ENCODE data around the gene DLD. TPM values are rescaled to one million over a fixed set of nuclear protein-coding genes. Genes with fewer than 3 reads are reported as not detected.
A peak's percentile ranks its signal among the peaks of the same experiment; 100 is the strongest.

The DLD gene
- total and polyA plus RNA-seq, 2 of the 13 experiments (the other 11 are each of a cell fraction or from before 2014, with no cell fraction given) = 56.8 to 95.2 TPM

DNA sequence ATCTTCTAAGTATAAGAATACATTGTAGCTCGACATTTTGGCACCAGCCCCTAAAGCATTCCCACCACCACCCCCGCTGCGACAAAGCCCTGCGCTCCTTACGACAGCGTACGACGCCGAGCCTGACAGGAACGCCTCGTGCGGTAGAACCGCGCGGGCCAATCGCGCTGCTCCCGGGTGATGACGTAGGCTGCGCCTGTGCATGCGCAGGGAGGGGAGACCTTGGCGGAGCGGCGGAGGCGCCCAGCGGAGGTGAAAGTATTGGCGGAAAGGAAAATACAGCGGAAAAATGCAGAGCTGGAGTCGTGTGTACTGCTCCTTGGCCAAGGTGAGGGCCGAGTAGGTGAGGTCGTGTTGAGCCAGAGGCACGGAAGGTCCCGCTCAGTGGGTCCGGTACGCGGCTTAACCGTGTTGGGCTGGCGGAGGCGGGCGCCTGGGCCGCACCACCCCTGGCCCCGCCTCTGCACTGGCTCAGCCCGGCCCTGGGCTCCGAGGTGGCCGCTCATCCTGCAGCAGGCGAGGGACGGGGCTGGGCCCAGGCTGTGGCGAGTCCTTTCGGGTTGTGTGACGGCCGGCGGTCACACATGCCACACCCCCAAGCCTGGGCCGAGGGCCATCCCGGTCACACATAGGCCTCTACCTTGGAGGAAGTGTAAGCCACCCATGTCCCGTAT is at the start of gene DLD (continued):
- TF ChIP-seq, protein P1, sequence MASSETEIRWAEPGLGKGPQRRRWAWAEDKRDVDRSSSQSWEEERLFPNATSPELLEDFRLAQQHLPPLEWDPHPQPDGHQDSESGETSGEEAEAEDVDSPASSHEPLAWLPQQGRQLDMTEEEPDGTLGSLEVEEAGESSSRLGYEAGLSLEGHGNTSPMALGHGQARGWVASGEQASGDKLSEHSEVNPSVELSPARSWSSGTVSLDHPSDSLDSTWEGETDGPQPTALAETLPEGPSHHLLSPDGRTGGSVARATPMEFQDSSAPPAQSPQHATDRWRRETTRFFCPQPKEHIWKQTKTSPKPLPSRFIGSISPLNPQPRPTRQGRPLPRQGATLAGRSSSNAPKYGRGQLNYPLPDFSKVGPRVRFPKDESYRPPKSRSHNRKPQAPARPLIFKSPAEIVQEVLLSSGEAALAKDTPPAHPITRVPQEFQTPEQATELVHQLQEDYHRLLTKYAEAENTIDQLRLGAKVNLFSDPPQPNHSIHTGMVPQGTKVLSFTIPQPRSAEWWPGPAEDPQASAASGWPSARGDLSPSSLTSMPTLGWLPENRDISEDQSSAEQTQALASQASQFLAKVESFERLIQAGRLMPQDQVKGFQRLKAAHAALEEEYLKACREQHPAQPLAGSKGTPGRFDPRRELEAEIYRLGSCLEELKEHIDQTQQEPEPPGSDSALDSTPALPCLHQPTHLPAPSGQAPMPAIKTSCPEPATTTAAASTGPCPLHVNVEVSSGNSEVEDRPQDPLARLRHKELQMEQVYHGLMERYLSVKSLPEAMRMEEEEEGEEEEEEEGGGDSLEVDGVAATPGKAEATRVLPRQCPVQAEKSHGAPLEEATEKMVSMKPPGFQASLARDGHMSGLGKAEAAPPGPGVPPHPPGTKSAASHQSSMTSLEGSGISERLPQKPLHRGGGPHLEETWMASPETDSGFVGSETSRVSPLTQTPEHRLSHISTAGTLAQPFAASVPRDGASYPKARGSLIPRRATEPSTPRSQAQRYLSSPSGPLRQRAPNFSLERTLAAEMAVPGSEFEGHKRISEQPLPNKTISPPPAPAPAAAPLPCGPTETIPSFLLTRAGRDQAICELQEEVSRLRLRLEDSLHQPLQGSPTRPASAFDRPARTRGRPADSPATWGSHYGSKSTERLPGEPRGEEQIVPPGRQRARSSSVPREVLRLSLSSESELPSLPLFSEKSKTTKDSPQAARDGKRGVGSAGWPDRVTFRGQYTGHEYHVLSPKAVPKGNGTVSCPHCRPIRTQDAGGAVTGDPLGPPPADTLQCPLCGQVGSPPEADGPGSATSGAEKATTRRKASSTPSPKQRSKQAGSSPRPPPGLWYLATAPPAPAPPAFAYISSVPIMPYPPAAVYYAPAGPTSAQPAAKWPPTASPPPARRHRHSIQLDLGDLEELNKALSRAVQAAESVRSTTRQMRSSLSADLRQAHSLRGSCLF (CRISPR knock-in tag; IDR thresholded peaks at IDR 0.05; ENCODE audit: borderline replicate concordance) = no peak
- TF ChIP-seq SMAD9 (CRISPR knock-in tag; IDR thresholded peaks at IDR 0.05) (no peak), SP1 (IDR thresholded peaks at IDR 0.05) (no peak), SP1 (CRISPR knock-in tag; IDR thresholded peaks at IDR 0.05) (peak; percentile 41; the same call in 1 of the 2 replicates), ZNF780A (CRISPR knock-in tag; IDR thresholded peaks at IDR 0.05) (peak; percentile 70; the same call in 1 of the 2 replicates), TGIF2 (CRISPR knock-in tag; IDR thresholded peaks at IDR 0.05) (peak; percentile 64), ZNF138 (CRISPR knock-in tag; IDR thresholded peaks at IDR 0.05; ENCODE audit: low read depth) (0 out of 2 replicates have a peak, but pooled peaks have one; percentile 68), ELF1 (CRISPR knock-in tag; IDR thresholded peaks at IDR 0.05) (peak; percentile 73), RFX5 (IDR thresholded peaks at IDR 0.05; ENCODE audit: low read depth, low read length) (peak; percentile 73), BORCS8-MEF2B (CRISPR knock-in tag; IDR thresholded peaks at IDR 0.05) (peak; percentile 79), ZNF747 (CRISPR knock-in tag; IDR thresholded peaks at IDR 0.05; ENCODE audit: borderline replicate concordance) (peak; percentile 60; the same call in 1 of the 2 replicates), ZFX (CRISPR knock-in tag; IDR thresholded peaks at IDR 0.05; ENCODE audit: low read depth) (peak; percentile 99), NFKB2 (CRISPR knock-in tag; IDR thresholded peaks at IDR 0.05; ENCODE audit: borderline replicate concordance) (peak; percentile 85; the same call in 1 of the 2 replicates), SOX5 (CRISPR knock-in tag; IDR thresholded peaks at IDR 0.05; ENCODE audit: borderline replicate concordance) (peak; percentile 42), HDAC1 (CRISPR knock-in tag; IDR thresholded peaks at IDR 0.05) (peak; percentile 78), KAT8 (CRISPR knock-in tag; IDR thresholded peaks at IDR 0.05) (peak; percentile 88), HNRNPH1 (optimal IDR thresholded peaks at IDR 0.05; ENCODE audit: low read depth, low read length) (peak; percentile 52), ZNF234 (CRISPR knock-in tag; conservative IDR thresholded peaks at IDR 0.05) (no peak), ZNF768 (CRISPR knock-in tag; IDR thresholded peaks at IDR 0.05) (peak; percentile 63; the same call in 1 of the 2 replicates), NFYB (CRISPR knock-in tag; IDR thresholded peaks at IDR 0.05) (peak; percentile 87)
- TF ChIP-seq, protein P2, sequence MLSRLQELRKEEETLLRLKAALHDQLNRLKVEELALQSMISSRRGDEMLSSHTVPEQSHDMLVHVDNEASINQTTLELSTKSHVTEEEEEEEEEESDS (CRISPR knock-in tag; IDR thresholded peaks at IDR 0.05; ENCODE audit: borderline replicate concordance) = peak; percentile 80; the same call in 1 of the 2 replicates
- TF ChIP-seq, protein P3, sequence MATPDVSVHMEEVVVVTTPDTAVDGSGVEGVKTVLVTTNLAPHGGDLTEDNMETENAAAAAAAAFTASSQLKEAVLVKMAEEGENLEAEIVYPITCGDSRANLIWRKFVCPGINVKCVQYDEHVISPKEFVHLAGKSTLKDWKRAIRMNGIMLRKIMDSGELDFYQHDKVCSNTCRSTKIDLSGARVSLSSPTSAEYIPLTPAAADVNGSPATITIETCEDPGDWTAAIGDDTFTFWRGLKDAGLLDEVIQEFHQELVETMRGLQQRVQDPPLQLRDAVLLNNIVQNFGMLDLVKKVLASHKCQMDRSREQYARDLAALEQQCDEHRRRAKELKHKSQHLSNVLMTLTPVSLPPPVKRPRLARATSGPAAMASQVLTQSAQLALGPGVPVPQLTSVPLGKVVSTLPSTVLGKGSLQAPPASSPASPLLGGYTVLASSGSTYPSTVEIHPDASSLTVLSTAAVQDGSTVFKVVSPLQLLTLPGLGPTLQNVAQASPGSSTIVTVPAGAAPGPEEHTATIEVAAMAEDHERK (CRISPR knock-in tag; IDR thresholded peaks at IDR 0.05; ENCODE audit: low read depth) = peak; percentile 81
- TF ChIP-seq, protein P4, sequence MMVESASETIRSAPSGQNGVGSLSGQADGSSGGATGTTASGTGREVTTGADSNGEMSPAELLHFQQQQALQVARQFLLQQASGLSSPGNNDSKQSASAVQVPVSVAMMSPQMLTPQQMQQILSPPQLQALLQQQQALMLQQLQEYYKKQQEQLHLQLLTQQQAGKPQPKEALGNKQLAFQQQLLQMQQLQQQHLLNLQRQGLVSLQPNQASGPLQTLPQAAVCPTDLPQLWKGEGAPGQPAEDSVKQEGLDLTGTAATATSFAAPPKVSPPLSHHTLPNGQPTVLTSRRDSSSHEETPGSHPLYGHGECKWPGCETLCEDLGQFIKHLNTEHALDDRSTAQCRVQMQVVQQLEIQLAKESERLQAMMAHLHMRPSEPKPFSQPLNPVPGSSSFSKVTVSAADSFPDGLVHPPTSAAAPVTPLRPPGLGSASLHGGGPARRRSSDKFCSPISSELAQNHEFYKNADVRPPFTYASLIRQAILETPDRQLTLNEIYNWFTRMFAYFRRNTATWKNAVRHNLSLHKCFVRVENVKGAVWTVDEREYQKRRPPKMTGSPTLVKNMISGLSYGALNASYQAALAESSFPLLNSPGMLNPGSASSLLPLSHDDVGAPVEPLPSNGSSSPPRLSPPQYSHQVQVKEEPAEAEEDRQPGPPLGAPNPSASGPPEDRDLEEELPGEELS (CRISPR knock-in tag; IDR thresholded peaks at IDR 0.05) = peak; percentile 29; the same call in 1 of the 2 replicates

Measured in HepG2 (cell line).